ENCODE data around the gene RBBP7.

RBBP7 gene

DNA sequence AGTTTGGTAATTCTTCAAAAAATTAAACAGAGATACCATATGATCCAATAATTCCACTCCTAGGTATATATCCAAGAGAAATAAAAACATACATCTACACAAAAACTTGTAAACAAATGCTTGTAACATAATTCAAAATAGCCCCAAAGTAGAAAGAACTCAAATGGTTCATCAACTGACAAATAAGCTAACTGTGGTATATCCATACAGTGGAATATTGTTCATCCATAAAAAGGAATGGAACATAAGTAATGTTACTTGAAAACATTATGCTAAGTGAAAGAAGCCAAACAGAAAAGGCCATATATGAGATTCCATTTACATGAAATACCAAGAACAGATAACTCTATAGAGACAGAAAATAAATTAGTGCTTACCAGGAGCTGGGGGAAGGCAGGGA lies 13.4 kb downstream of the RBBP7 start:
- DNase-seq = no peak

DNA sequence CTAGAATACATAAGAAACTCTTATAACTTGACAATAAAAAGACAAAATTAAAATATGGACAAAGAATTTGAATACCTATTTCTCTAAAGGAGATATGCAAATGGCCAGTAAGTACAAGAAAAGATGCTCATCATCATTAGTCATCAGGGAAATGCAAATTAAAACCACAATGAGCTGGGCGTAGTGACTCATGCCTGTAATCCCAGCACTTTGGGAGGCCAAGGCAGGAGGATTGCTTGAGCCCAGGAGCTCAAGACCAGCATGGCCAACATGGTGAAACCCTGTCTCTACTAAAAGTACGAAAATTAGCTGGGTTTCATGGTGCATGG lies 14.1 kb downstream of the RBBP7 start:
- peak; percentile 57 for DNase-seq

DNA sequence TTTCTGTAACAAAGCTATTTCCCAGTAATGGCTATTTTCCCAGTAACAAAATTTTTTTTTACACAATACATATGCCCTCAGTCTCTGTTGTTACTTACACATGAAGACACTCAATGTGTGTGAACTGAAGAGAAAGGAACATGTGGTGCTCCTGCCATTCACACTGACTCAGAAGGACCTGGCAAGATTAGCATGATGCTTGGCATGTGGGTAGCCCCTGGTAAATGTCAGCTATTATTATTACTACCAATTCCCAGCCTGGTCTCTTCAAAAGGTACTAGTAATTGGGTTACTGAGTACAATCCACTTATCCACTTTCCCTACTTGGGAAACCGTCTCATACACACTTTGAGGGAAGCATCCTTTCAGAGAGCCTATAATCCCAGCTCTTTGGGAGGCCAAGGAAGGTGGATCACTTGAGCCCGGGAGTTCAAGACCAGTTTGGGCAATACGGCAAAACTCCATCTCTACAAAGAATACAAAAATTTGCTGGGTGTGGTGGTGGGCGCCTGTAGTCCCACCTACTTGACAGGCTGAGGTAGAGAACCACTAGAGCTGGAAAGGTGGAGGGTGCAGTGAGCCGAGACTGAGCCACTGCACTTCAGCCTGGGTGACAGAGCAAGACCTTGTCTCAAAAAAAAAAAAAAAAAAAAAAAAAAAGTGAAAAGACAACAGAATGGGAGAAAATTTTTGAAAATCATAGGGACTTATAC lies 14.6 kb downstream of the RBBP7 start:
- no peak for DNase-seq

DNA sequence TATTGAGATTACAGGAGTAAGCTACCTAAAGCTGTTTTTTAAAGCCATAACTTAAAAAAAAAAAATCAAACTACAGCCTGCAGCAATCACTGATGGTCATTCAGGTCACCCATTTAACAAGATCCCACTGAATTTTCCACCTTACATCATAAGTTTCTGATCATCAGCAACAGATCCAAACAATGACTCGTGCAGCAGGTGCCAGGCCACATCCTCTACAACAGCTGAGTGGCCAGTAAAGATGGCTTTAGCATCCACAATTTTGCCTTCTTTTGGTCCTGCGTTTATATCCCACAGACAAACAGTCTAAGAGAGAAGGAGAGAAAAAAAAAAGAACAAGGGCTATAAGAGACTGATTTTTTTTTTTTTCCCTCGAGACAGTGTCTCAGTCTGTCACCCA lies 16.6 kb downstream of the RBBP7 start:
- no peak for DNase-seq

DNA sequence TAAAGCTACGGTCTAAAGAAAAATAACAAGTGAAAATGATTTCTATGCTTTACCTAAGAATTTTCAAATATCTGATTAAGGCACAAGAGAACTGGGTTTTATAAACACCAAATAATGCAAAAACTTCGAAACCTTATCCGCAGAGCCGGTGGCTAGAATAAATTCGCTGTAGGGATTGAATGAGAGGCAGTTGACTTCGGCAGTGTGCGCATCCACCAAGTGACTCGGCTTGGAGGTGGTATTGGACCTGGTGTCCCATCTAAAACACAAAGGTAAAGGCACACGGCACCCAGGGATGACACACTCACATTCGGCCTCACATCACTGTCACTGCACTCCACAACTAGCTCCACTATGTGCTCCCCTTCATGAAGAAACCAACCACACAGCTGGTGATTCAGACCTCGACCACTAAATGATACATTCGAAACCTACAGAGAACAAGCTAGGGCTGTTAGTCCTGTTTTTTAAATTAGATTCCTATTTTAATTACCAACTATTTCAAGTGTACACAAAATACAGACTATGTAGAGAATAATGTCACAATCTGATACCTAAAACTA lies 17.5 kb downstream of the RBBP7 start:
- DNase-seq = no peak

DNA sequence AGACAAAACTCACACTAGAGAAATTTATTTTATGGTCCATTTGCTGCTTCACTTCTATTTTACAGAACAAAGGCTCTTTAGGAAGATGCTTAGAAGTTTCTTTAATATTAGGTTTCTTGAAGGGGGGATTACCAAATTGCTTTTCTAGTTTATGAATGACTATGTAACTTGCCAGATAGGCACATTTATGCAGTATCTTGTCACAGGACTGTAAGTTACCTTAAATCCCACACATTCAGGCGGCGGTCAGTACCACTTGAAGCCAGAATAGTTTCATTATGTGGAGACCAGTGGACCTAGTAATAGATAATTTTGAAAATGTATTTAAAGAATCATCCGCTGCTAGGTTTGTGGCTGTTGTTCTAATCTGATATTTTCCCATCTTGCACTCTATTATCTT lies 18.3 kb downstream of the RBBP7 start:
- DNase-seq = no peak

DNA sequence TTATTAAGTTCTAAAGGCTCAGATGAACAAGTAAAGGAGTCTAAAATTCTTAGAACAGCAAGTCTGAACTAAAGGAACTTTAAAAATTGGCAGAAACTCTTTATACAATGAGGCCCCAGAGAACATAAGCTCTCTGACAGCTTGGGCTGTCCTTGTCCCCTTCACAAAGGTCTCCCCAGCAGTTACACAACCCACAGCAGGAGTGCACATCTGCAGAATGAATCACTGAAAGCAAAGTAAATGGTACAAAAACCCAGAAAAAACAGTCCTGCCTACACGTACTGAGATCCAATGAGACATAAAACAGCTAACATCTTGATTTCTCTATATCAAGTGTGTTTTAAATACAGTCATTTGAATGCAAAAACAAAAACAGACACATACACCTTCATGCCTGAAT lies 18.7 kb downstream of the RBBP7 start:
- no peak for DNase-seq

DNA sequence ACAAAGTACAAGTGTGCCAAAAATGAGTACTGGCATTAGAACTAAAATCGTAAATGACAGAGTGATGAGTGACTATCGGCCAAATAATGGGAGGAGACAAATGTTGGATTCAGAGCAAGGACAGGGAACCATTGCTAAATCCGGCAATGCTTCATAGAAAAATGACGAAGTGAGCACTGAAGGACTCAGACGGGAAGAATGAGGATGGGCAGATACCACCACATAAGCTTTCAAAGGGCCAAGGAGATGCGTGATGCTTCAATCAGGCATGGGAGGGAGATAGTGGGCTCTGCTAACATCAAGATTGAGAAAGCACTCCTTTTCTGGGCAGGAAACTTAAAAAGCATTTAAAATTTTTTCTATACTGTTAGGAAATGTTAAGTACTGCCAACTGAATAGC lies 21.6 kb downstream of the RBBP7 start:
- DNase-seq = no peak

DNA sequence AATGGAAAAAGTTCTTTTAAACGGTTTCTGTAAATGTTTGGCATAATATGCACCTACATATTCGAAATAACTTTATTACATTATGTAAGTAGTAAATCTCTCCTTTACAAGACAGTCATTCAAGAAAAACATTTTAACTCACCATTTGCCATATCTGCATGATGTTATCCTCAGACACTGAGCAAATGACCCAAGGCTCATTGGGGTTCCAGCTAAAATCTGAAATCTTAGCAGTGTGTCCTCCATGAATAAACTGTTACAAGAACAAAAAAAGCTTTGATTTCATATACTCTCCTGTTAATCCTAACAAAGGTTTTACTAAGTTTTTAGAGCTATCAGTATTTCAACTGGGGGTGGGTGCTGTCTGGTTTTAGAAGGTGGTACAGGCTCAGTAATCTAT lies 24.5 kb downstream of the RBBP7 start:
- no peak for DNase-seq

DNA sequence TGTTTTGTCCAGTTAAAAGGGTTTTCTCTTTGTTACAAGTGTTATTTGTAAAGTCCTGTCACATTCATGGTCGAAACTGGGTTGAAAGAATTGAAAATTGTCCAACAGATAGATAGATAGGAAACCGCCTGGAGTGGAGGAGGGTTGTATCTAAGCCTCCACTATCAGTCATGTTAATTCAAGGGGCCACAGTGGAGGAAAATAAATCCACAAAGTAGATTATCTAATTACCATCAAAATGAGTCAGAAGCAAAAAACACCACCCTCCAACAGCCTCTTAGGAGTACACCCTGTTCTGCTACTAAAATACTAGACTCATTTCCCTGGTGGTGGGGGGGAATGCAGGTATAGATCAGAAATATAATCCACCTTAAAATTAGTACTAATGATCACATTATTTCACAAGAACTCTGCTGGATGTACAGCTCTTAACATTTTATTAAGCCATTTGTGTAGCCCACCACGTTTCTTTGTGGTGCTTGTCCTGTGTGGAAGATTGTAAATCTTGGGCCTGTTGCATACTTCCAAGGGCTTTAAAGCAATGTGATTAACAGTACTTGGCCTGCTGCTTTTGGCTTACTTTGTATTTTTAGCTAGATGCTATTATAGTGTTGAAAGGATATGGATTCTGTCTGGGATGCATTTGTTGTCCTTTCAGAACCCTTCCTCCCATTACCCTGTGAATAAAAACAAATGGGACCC lies 26.8 kb downstream of the RBBP7 start:
- DNase-seq = no peak

DNA sequence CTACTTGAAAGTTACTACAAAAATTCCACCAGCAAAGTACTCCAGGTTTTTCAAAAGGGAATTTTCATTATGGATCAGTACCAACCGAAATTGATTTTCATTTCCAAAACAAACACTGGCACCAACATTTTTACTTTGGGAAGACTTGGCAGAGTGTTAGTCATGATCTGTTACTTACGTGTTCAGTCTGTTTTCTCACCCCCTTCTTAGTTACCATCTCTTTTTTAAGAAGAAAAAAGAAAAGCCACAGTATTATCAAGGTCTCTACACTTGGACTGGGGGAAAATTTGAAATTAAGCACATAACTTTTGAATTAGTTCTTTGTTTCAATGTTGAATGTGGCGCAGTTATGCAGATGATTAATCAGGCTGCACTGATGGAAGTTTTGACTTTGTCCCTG lies 27.5 kb downstream of the RBBP7 start:
- DNase-seq = no peak

DNA sequence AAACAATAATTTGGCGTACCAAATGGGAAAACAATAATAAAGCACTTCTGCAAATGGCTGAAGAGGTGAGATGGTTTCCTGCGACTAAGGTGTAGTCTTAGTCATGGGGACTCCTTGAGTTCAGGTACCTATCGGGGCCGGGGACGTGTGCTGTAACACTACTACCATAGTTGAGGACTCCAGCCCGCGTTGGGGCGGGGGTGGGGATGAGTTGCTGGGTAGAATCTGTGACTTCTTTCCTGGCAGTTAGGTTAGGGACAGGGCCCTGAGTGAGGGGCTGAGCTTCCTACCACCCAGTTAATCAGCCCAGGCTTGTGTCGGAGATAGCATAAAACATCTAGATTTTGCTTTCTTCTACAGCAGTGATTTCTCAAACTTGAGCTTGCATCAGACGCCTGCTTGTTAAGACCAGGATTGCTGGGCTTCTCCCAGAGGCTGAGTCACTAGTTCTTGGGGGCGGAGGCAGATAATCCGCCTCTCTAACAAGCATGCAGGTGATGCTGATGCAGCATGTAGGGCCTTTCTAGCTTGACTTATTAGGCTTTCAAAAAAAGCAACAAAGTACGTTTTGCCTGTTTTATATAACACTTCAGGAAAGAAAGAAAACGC lies 30.2 kb downstream of the RBBP7 start:
- DNase-seq = peak; percentile 89

DNA sequence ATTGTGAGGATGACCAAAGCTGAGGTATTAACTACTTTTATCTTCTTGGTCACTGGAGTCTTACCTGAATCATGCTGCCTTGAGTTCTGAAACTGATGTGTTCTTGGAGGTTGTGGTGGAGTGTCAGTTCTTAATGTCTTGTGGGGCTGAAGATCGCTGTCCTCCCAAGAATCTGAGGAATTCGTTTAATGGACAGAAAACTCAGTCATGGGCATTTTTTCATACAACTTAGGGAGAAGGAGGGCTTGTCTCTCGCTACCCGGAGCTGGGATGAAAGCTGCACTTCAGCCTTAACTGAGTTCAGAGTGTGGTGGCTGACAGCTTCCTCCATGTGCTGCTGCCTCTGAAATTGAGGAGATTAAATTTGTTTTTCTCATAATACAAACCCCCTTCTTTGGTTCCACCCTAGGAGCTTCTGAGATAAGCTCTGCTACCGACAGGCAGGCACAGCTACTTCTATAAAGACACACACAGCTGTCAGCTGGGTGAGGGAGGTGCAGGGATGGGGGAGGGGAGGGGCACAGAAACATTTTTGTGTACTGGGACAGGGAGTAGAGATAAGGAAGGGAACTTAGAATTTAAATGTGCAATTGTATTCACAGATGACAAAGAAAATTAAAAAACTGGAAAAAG lies 30.8 kb downstream of the RBBP7 start:
- DNase-seq = peak; percentile 56

DNA sequence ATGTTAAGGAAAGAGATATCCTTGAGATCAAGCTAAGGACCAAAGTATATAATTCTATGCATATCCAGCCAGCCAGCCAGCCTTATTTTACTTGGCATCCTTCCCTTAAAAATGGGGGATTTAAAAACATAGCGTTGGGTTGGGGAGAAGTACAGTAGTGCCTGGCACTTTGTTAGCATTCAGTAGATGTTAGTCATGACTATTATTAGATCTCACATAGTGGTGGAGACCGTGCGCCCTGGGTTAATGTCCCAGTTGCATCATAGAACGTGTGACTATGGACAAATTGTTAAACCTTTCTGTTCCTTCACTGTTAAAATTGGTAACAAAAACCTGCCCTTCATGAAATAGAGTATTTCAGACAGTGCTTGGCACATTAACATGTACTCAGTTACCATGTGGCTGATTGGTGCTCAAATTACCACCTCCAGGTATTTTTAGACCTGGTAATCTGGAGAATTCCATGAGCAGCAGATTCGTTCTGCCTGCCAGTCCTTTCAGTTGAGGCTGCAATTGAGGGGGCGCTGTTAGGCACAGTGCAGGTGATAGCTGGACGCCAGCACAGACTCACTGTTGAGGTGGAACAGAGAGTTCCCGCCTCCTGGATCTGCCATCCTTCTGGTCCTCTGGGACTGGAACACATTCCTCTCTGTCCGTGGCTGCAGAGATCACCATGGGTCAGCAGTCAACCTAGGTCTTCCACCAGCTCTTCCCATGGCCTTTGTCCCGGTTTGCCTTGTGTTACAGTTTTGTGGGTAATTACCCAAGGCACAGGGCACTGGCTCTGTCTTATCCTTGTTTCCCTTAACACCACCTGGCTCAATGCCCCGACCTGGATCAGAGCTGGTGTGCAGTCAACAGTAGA lies 31.7 kb downstream of the RBBP7 start:
- no peak for DNase-seq

DNA sequence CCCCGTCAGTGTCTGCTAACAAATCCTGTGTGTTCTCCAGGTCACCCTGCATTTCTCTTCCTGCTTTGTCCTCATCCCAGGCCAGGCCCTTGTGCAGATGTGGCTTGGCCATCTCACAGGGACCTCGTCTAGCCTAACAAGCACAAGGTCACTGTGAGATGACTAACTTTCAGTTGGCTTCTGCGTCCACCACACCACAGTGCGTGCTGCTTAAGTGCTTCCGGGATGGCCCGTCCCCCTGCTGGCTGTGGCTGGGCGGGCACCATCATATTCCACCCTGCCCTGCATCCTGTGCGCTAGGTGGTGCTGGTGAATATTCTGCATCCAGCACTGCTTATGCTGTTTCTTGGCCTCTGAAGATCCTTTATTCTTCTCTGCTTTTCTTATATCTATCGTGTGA lies 33.8 kb downstream of the RBBP7 start:
- DNase-seq = peak; percentile 84

DNA sequence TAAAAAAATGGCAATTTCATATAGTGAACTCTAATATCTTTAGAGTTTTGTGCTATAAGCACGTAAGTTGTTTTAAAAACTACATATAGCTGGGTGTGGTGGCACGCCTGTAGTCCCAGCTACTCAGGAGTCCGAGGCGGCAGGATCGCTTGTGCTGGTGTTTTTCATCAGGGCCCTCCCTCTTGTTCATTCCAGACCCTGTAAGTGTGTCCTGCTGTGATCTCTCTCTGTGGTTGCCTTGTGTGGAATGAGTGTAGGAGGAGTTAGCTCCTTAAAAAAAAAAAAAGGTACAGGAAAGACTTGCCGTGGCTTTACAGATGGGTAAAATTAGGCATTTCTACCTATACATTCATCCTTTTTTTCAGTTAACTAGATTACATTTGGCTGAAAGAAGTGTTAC lies 35.4 kb downstream of the RBBP7 start:
- DNase-seq = no peak

DNA sequence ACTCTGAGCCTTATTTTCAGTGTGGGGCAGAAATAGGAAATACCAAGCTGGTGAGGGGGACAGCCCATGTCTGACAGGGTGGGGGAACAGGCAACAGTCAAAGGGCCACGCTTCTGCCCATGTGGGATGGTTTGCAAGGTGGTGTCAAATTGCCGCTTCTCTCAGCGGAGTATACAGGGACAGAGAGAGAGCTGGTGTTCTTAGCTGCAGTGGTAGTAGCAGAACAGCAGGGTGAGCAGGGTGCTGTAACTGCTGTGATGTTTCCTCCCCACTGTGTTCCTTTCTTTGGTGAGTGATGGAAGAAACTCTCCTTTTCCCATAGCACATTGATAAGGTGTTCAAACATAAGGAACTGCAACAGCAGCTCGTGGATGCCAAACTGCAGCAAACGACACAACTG lies 37.9 kb downstream of the RBBP7 start:
- DNase-seq = no peak

DNA sequence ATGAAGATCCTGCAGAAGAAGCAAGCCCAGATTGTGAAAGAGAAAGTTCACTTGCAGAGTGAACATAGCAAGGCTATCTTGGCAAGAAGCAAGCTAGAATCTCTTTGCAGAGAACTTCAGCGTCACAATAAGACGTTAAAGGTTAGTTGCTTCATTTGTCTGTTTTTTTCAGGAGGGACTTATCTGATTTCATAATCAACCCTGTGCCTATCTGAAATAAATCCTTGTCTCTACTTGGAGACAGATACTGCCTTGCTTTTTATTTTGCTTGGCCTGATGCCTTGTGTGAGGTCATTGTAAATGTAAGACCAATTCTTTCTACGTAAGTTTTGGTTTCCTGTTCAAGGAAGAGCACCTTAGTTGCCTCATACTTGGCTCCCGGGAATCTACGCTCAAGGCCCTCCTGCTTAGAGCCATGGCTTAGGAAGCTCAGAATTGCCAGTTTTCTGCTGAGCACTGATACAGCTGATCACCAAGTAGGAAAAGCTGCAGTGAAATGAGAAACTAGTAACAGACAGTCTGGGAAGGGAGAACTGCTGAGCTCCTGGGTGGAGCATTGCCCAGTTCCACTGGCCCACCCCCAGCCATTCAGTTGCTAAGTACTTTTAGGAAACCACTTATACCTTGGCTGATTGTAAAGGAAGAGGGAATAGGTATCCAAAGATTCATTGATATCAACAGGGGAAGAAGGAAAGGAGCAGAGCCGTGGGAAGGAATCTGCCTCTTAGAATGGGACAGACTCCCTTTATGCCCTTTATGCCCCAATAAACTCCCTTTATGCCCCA lies 41.8 kb downstream of the RBBP7 start:
- DNase-seq = no peak

DNA sequence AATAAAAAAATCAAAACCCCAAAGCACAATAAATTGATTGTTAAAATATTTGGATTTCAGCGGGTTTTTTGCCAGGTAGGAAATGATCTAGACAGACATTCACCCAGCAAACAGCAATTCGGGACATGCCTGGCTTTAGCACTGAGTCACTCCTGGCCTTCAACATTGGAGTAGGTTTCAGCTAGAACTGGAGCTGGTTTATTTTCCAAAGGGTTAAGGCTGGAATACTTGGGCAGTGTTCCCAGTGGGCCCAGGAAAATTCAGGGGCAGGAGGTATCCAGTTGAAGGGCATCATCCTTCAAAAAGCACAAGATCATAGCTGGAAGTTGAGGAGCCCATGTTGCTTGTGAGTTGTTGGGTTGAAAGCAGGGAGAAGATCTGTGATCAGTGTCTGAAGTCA lies 42.9 kb downstream of the RBBP7 start:
- DNase-seq = no peak

DNA sequence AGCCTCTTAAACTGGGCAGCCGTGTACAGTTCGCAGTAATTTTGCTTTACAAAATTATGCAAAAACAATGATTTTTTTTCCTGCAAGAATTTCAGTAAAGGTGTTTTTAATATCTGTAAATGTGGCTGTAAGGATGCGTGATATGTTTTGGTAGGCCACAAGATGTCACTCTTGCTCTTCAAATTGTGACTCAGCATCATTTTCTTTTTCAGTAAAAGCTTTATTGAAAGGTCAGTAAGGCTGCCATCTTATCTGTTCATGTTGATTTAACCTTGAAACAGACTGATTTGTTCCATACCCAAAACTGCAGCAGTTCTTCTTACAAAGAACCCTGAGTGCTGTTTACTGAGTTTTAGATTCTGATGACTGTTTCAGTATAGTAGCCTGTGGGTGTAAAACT lies 44.0 kb downstream of the RBBP7 start:
- DNase-seq = no peak

DNA sequence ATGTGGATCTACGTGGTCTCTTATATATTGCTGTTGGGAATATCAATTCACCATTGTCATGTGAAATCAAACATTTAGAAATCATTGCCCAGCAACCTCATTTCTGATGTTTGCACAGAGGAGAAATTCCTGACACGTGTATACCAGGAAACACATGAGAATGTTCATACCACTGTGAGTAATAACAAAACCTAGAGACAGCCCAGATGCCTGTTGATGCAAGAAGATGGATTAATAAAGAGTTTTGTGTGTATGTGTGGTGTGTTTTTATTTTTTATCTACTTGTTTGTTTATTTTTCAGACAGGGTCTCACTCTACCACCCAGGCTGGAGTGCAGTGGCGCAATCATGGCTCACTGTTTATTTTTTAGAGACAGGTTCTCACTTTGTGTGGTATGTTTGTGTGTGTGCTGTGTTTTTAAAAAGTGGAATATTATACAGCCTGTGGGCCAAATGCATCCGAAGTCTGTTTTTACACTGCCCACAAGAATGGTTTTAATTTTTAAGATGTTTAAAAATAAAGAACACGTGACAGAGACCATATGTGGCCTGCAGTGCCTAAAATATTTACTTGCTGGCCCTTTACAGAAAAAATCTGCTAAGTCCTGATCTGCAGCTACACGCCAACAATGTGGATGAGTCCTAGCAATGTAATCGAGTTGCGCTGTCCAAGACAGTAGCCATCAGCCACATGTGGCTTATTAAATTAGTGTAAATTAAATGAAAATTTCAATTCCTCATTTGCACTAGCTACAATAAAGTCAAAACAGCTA lies 44.7 kb downstream of the RBBP7 start:
- no peak for DNase-seq
